Lower leg skin (tissue), 4 donors: Measurements from ENCODE around the gene SLC9A3. TPM values are rescaled to one million over a fixed set of nuclear protein-coding genes. Genes with fewer than 3 reads are reported as not detected.

Experiments
- DNase-seq, 2 donors: peaks; one replicate each; pipeline ENCODE4 v3.0.0-alpha.2; 2019; ENCODE audit warnings: low spot score in 2 of 2
- H3K4me3 ChIP-seq: fragments of 200-600 bp; sonication (generic); 2 replicates; pipeline ENCODE4 v1.5.1; 2017; ENCODE audit warnings: mild to moderate bottlenecking, low read depth; ENCODE audit not compliant: poor library complexity, severe bottlenecking
- POLR2A ChIP-seq, 2 donors: fragments of 450-650 bp; IDR thresholded peaks; one replicate each; pipeline ENCODE4 v1.6.1; 2016 to 2017; ENCODE audit warnings: antibody characterized with exemption in 2 of 2, mild to moderate bottlenecking in 1 of 2, moderate library complexity in 1 of 2
- WGBS, 2 donors: methylation state at CpG; one replicate each; pipeline ENCODE4 v1.1.5; 2018; 5-methylcytosine and 5-hydroxymethylcytosine counted together
- intact Hi-C: fragments of 100-400 bp; cut with DNase I; formaldehyde crosslinking; loops from one replicate; pipeline ENCODE4 v1.15.0; 2023; ENCODE audit warnings: low total_unique reads
- total RNA-seq, 4 donors: library from RNA; depleted of rRNA; stranded (reverse); fragments of >200 nt; gene quantifications; one replicate each; pipeline ENCODE4 v1.1.0, GENCODE V29; 2016
- TF ChIP-seq, protein P1 (sequence below), 3 donors: fragments of 450-650 bp; IDR thresholded peaks; one replicate each; pipeline ENCODE4 v1.5.1; 2016; ENCODE audit warnings: antibody characterized with exemption in 3 of 3, mild to moderate bottlenecking in 3 of 3, moderate library complexity in 2 of 3

The SLC9A3 gene
- total RNA-seq, 4 donors from 2014 or later: 4.8 to 7.1 (median 5.8) TPM

DNA sequence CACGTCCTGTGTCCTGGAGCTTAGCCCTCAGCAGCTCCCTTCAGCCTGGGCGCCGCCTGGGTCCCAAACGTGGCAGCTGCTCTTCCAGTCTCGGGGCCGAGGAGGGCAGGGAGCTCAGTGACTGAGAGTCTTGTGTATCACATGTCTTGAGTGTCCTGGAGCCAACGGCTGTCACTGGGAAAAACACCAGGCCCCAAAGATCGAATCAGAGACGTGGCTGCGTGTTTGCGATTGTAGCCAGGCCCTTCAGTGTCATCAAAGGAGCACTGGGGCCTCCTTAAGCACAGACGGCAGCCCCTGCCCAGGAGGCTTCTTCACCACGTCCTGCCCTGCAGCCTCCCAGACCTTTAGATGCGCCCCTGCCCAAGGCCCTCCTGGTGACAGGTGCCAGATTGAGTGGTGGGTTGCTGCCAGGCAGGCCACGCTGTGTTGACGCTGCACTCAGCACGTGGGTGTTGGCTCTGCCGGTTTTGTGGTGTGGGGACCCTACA lies 86.9 kb downstream of the SLC9A3 start:
- no peak overlapping the region for H3K4me3 ChIP-seq
- WGBS, 2 donors: 64 to 69% methylated on average over 12 to 14 of the region's 18 CpGs
- TF ChIP-seq, protein P1, sequence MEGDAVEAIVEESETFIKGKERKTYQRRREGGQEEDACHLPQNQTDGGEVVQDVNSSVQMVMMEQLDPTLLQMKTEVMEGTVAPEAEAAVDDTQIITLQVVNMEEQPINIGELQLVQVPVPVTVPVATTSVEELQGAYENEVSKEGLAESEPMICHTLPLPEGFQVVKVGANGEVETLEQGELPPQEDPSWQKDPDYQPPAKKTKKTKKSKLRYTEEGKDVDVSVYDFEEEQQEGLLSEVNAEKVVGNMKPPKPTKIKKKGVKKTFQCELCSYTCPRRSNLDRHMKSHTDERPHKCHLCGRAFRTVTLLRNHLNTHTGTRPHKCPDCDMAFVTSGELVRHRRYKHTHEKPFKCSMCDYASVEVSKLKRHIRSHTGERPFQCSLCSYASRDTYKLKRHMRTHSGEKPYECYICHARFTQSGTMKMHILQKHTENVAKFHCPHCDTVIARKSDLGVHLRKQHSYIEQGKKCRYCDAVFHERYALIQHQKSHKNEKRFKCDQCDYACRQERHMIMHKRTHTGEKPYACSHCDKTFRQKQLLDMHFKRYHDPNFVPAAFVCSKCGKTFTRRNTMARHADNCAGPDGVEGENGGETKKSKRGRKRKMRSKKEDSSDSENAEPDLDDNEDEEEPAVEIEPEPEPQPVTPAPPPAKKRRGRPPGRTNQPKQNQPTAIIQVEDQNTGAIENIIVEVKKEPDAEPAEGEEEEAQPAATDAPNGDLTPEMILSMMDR (IDR thresholded peaks at IDR 0.05): no peak
- TF ChIP-seq POLR2A (IDR thresholded peaks at IDR 0.05): no peak
- intact Hi-C loops: loop anchor here (10.0 kb wide), 1 partner anchor 467 kb away; no protein-coding TSS in a partner anchor
- peak in 1 of 2 donors; percentile 79 for DNase-seq

DNA sequence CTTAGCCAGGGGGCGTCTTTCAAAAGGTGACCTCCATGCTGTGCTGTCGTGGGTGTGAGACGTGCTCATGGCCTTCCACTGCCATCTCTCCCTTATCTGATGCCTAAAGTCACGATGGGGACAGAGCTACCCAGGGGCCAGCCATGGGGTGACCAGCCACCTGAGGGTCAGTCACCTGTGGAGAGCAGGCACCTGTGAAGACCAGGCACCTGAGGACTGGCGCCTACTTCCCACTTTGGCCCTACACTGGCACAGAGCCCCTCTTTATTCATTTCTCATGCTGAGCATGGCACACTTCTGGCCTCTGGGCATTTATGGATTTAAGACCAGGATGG lies 87.6 kb downstream of the SLC9A3 start:
- no peak overlapping the region for H3K4me3 ChIP-seq
- peak in 1 of 2 donors; percentile 78 for DNase-seq
- intact Hi-C loops: loop anchor here (10.0 kb wide), 1 partner anchor 468 kb away; no protein-coding TSS in a partner anchor
- 74 to 84% methylated on average over 5 of the region's 5 CpGs for WGBS, 2 donors
- TF ChIP-seq, protein P1 (IDR thresholded peaks at IDR 0.05): no peak
- no peak for TF ChIP-seq POLR2A (IDR thresholded peaks at IDR 0.05)

DNA sequence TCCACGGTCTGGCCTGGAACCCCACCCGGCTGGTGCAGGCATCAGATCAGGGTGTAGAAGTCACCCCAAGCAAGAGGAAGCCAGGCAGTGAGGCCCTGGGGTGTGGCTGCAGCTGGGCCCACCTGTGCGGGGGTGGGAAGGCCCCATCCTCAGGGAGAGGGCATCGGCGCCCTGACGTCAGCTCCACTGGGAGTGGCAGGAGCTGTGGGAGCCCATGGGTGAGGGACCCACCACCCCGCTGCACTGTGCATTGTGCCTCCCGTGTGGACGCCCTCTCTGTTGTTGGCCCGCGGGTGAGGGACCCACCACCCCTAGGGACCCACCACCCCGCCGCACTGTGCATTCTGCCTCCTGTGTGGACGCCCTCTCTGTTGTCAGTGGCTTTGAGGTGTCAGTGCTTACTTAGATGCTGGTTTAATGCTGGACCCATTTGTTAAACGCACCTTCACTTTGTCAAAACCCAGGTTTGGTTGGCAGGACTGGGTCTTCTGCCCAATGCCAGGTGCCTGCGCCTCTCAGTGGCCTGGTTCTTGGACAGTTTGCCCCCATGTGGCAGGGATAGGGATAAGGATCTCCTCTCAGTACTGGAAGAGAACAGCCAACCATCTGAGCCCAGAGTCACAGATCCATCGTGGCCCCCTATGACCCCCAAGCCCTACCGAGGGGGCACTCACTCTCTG lies 88.1 kb downstream of the SLC9A3 start:
- no peak overlapping the region for H3K4me3 ChIP-seq
- intact Hi-C loops: loop anchor here (10.0 kb wide), 1 partner anchor 469 kb away; no protein-coding TSS in a partner anchor
- peak in 1 of 2 donors; percentile 83 for DNase-seq
- TF ChIP-seq POLR2A (IDR thresholded peaks at IDR 0.05): no peak
- TF ChIP-seq, protein P1 (IDR thresholded peaks at IDR 0.05): no peak
- 75 to 81% methylated on average over 16 to 17 of the region's 18 CpGs for WGBS, 2 donors

- WGBS, 2 donors: 88 to 93% methylated on average over 26 to 27 of the region's 27 CpGs
- no peak overlapping the region for H3K4me3 ChIP-seq
- no peak for TF ChIP-seq POLR2A (IDR thresholded peaks at IDR 0.05)
- TF ChIP-seq, protein P1 (IDR thresholded peaks at IDR 0.05): no peak
- peak in 1 of 2 donors; percentile 84 for DNase-seq
- intact Hi-C loops: loop anchor here (10.0 kb wide), 1 partner anchor 470 kb away; no protein-coding TSS in a partner anchor
These were observed 89.0 kb downstream of the SLC9A3 start for GRCh38 chr5:435156-435790.

DNA sequence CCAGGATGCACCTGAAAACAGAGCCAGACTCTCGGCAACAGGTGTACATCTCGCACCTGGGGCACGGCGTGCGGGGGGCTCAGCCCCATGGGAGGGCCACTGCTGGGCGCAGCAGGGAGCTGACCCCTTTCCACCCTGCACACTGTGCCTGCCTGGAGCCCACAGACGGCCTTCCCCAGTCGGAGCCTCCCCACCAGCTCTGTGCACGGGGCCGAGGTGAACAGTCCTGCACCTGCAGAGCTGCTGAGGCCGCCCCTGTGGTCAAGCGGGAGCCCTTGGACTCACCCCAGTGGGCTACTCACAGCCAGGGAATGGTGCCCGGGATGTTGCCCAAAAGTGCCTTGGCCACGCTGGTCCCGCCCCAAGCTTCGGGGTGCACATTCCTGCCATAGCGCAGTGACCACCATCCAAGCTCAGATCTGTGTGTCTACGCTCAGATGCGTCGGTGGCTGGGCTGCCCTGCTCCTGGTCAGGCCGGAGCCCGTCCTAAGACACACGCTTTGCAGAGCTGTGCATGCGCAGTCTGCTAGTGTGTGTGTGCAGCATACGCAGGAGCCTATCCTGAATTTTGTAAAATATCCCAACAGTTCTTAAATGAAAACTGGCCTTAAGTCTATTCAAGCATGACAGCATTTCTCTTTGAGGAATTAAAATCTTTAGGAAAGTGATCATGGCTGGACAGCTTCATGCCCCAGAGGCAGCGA lies 89.7 kb downstream of the SLC9A3 start:
- no peak for TF ChIP-seq POLR2A (IDR thresholded peaks at IDR 0.05)
- TF ChIP-seq, protein P1 (IDR thresholded peaks at IDR 0.05): no peak
- intact Hi-C loops: loop anchor here (10.0 kb wide), 1 partner anchor 470 kb away; no protein-coding TSS in a partner anchor
- no peak for DNase-seq
- WGBS, 2 donors: 87 to 94% methylated on average over 10 to 25 of the region's 26 CpGs
- no peak overlapping the region for H3K4me3 ChIP-seq
